GM10248 (cell line): Measurements from ENCODE around the gene EXOC3L1.

Experiments
- CTCF ChIA-PET: fragments of 300-600 bp; sonication (Branson Sonifier 250); formaldehyde crosslinking; extraction: SDS; loops from one replicate; lab custom pipeline; 2021; ENCODE audit warnings: antibody characterized with exemption; lab: Yijun Ruan, JAX
- POLR2A ChIA-PET: fragments of 350-650 bp; sonication (Branson Sonifier 250); formaldehyde crosslinking; extraction: SDS; loops from one replicate; lab custom pipeline; 2020; ENCODE audit warnings: antibody characterized with exemption; lab: Yijun Ruan, JAX
- DNase-seq: peaks from one replicate; pipeline ENCODE4 v3.0.0; 2012; ENCODE audit errors: extremely low spot score
- CTCF ChIP-seq: IDR thresholded peaks from 2 replicates; pipeline ENCODE4 v1.5.1; 2012; ENCODE audit warnings: mild to moderate bottlenecking, low read depth; ENCODE audit errors: extremely low read depth, missing control alignments, control extremely low read depth

Gene EXOC3L1

GRCh38 chr16:67173808-67174705, 15.9 kb downstream of the EXOC3L1 start:
- ChIA-PET POLR2A (interaction anchor here (1.8 kb wide), 1 partner anchor 16 kb away, joined by 4 read pairs; no protein-coding TSS in a partner anchor), CTCF (interaction anchor here (0.6 to 5.8 kb wide), 9 partner anchors 8 to 217 kb away, joined by 3 to 45 read pairs (median 6); partner anchors contain the start of genes FBXL8, MATCAP1 and TRADD)
- DNase-seq = peak; percentile 77
- no peak for TF ChIP-seq CTCF

GRCh38 chr16:67173323-67173722, 16.6 kb downstream of the EXOC3L1 start:
- POLR2A ChIA-PET = interaction anchor here (0.7 kb wide), 2 partner anchors 10 to 24 kb away, joined by 3 read pairs; no protein-coding TSS in a partner anchor
- TF ChIP-seq CTCF = no peak
- CTCF ChIA-PET = interaction anchor here (1.0 to 5.8 kb wide), 6 partner anchors 9 to 216 kb away, joined by 3 to 45 read pairs (median 6); partner anchors contain the start of genes FBXL8 and TRADD
- DNase-seq = no peak

- no peak for DNase-seq
- ChIA-PET POLR2A (no interaction called here), CTCF (interaction anchor here (0.7 to 5.8 kb wide), 13 partner anchors 11 to 217 kb away, joined by 3 to 34 read pairs (median 4); partner anchors contain the start of genes EXOC3L1, FBXL8, MATCAP1 and TRADD)
- no peak for TF ChIP-seq CTCF
These were observed 18.8 kb downstream of the EXOC3L1 start for GRCh38 chr16:67170949-67171649.

- POLR2A ChIA-PET = interaction anchor here (0.5 kb wide), 1 partner anchor 88 kb away, joined by 5 read pairs; no protein-coding TSS in a partner anchor
- DNase-seq = peak; percentile 83
- CTCF ChIA-PET = interaction anchor here (0.7 to 5.8 kb wide), 19 partner anchors 10 to 216 kb away, joined by 3 to 34 read pairs (median 4); partner anchors contain the start of genes B3GNT9, E2F4, EXOC3L1 and FBXL8
- no peak for TF ChIP-seq CTCF
These were observed 19.6 kb downstream of the EXOC3L1 start, which contains the start of gene NOL3 for GRCh38 chr16:67170168-67170948. Gene NOL3, plus strand, starts transcription at chr16:67170538.

GRCh38 chr16:67169642-67170167, 20.2 kb downstream of the EXOC3L1 start:
- no peak for DNase-seq
- peak; percentile 59 for TF ChIP-seq CTCF
- POLR2A ChIA-PET = no interaction called here
- CTCF ChIA-PET = interaction anchor here (0.9 to 5.8 kb wide), 16 partner anchors 9 to 204 kb away, joined by 3 to 34 read pairs (median 4); partner anchors contain the start of genes B3GNT9, E2F4, EXOC3L1 and FBXL8
